ENCODE measurements around the gene PCYT1B.

- no peak for TF ChIP-seq POLR2A (IDR thresholded peaks at IDR 0.05)
- TF ChIP-seq, protein P1, sequence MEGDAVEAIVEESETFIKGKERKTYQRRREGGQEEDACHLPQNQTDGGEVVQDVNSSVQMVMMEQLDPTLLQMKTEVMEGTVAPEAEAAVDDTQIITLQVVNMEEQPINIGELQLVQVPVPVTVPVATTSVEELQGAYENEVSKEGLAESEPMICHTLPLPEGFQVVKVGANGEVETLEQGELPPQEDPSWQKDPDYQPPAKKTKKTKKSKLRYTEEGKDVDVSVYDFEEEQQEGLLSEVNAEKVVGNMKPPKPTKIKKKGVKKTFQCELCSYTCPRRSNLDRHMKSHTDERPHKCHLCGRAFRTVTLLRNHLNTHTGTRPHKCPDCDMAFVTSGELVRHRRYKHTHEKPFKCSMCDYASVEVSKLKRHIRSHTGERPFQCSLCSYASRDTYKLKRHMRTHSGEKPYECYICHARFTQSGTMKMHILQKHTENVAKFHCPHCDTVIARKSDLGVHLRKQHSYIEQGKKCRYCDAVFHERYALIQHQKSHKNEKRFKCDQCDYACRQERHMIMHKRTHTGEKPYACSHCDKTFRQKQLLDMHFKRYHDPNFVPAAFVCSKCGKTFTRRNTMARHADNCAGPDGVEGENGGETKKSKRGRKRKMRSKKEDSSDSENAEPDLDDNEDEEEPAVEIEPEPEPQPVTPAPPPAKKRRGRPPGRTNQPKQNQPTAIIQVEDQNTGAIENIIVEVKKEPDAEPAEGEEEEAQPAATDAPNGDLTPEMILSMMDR (IDR thresholded peaks at IDR 0.05 in 4 of 5, conservative IDR thresholded peaks at IDR 0.05 in 1 of 5), result no peak
Measured at GRCh38 chrX:24526616-24527015, 120.5 kb downstream of the PCYT1B start.

Data from gastrocnemius medialis (tissue), 4 donors.